Measurements from ENCODE around the gene CLDN22.
A peak's percentile ranks its signal among the peaks of the same experiment; 100 is the strongest.
"Not testable (repeated sequence)": the region's sequence is repeated elsewhere in the genome, so short reads cannot be mapped to it uniquely, and the experiment has no call there.

Gene CLDN22

GRCh38 chr4:183324619-183325018 lies 4.5 kb upstream of the CLDN22 start:
- H3K4me3 Mint-ChIP-seq: no peak overlapping the region
- H3K4me1 Mint-ChIP-seq: peaks cover 9% of the 10 kb centered on the region
- no peak for TF ChIP-seq CTCF (IDR thresholded peaks at IDR 0.05)
- DNase-seq: no peak
- peaks cover 35% of the 10 kb centered on the region for H3K9me3 Mint-ChIP-seq
- H3K36me3 Mint-ChIP-seq (ENCODE audit: low read depth): peaks cover 70% of the 10 kb centered on the region
- no peaks in the 10 kb centered on the region for H3K27me3 Mint-ChIP-seq (ENCODE audit: low read depth, poor library complexity)
- no peak overlapping the region for H3K27ac Mint-ChIP-seq

GRCh38 chr4:183324056-183324455 lies 4.0 kb upstream of the CLDN22 start:
- not testable (repeated sequence) for H3K4me1 Mint-ChIP-seq; H3K27ac Mint-ChIP-seq; DNase-seq; H3K27me3 Mint-ChIP-seq (ENCODE audit: low read depth, poor library complexity); H3K4me3 Mint-ChIP-seq
- Mint-ChIP-seq H3K9me3 (peaks cover 30% of the 10 kb centered on the region), H3K36me3 (ENCODE audit: low read depth) (peaks cover 70% of the 10 kb centered on the region)

GRCh38 chr4:183323295-183323694 lies 3.2 kb upstream of the CLDN22 start:
- Mint-ChIP-seq H3K27me3 (ENCODE audit: low read depth, poor library complexity) (no peaks in the 10 kb centered on the region), H3K9me3 (peaks cover 22% of the 10 kb centered on the region), H3K36me3 (ENCODE audit: low read depth) (peaks cover 72% of the 10 kb centered on the region), H3K4me1 (peaks cover under 1% of the 10 kb centered on the region), H3K4me3 (no peak overlapping the region), H3K27ac (peak overlapping the region; percentile 32)
- DNase-seq: no peak
- no peak for TF ChIP-seq CTCF (IDR thresholded peaks at IDR 0.05)

GRCh38 chr4:183322326-183322725 lies 2.2 kb upstream of the CLDN22 start, which contains the start of gene CLDN24:
Gene CLDN24 (minus strand): TSS chr4:183322426. CDS start chr4:183322426, 0 bp downstream.
- H3K4me3 Mint-ChIP-seq: no peak within 1 kb of the TSS
- TF ChIP-seq CTCF (IDR thresholded peaks at IDR 0.05): no peak
- no peaks in the 10 kb centered on the region for H3K4me1 Mint-ChIP-seq
- no peak for DNase-seq
- no peaks in the 10 kb centered on the region for H3K27me3 Mint-ChIP-seq (ENCODE audit: low read depth, poor library complexity)
- peaks cover 72% of the 10 kb centered on the region for H3K36me3 Mint-ChIP-seq (ENCODE audit: low read depth)
- H3K27ac Mint-ChIP-seq: peak within 1 kb of the TSS; percentile 74
- peaks cover 20% of the 10 kb centered on the region for H3K9me3 Mint-ChIP-seq

- no peaks in the 10 kb centered on the region for H3K27me3 Mint-ChIP-seq (ENCODE audit: low read depth, poor library complexity)
- DNase-seq: no peak
- H3K4me3 Mint-ChIP-seq: no peak overlapping the region
- peaks cover 67% of the 10 kb centered on the region for H3K36me3 Mint-ChIP-seq (ENCODE audit: low read depth)
- H3K9me3 Mint-ChIP-seq: peaks cover 14% of the 10 kb centered on the region
- no peak overlapping the region for H3K27ac Mint-ChIP-seq
- no peak for TF ChIP-seq CTCF (IDR thresholded peaks at IDR 0.05)
- no peaks in the 10 kb centered on the region for H3K4me1 Mint-ChIP-seq
Observed at GRCh38 chr4:183321516-183321915, 1.4 kb upstream of the CLDN22 start.

GRCh38 chr4:183321079-183321478 lies 1.0 kb upstream of the CLDN22 start:
- no peaks in the 10 kb centered on the region for H3K4me1 Mint-ChIP-seq
- no peak overlapping the region for H3K4me3 Mint-ChIP-seq
- no peaks in the 10 kb centered on the region for H3K27me3 Mint-ChIP-seq (ENCODE audit: low read depth, poor library complexity)
- H3K27ac Mint-ChIP-seq: no peak overlapping the region
- peaks cover 67% of the 10 kb centered on the region for H3K36me3 Mint-ChIP-seq (ENCODE audit: low read depth)
- no peak for DNase-seq
- peaks cover 10% of the 10 kb centered on the region for H3K9me3 Mint-ChIP-seq
- no peak for TF ChIP-seq CTCF (IDR thresholded peaks at IDR 0.05)

All from nephron progenitor cell (in vitro differentiated cells).